H1 (cell line): ENCODE data around the gene UFC1. TPM values are rescaled to one million over a fixed set of nuclear protein-coding genes. Genes with fewer than 3 reads are reported as not detected.

Source experiments
- CTCF ChIA-PET: fragments of 300-600 bp; sonication (Branson Sonifier 250); formaldehyde crosslinking; loops from one replicate; lab custom pipeline; 2021; ENCODE audit not compliant: partially characterized antibody; lab: Charles Lee
- POLR2A ChIA-PET: fragments of 300-600 bp; sonication (Branson Sonifier 250); formaldehyde crosslinking; loops from one replicate; lab custom pipeline; 2021; ENCODE audit warnings: inconsistent platforms; ENCODE audit not compliant: partially characterized antibody; lab: Charles Lee
- DNase-seq, 2 experiments: peaks; one replicate each; pipeline versions ENCODE4 v3.0.0 to v3.0.0-alpha.2; 2010 to 2022; ENCODE audit warnings: low spot score in 2 of 2, low read depth in 1 of 2, mixed read lengths in 1 of 2
- FAIRE-seq: peaks from 2 replicates; lab custom pipeline; 2011; peaks lifted over from hg19 to GRCh38; lab: Jason Lieb, UNC
- H2AFZ ChIP-seq: 2 replicates; pipeline ENCODE4 v1.8.1; 2012; ENCODE audit warnings: low read length, inconsistent platforms
- H2AK5ac ChIP-seq: 2 replicates; pipeline ENCODE4 v1.6.1; 2013; ENCODE audit warnings: low read depth, low read length
- H2BK120ac ChIP-seq: replicated peaks from 2 replicates; pipeline ENCODE3; 2013; ENCODE audit warnings: low read depth, low read length, inconsistent platforms
- H2BK12ac ChIP-seq: 2 replicates; pipeline ENCODE4 v1.6.1; 2013; ENCODE audit warnings: low read depth, low read length
- H2BK15ac ChIP-seq: 2 replicates; pipeline ENCODE4 v1.6.1; 2013; ENCODE audit warnings: low read length
- H2BK20ac ChIP-seq: 2 replicates; pipeline ENCODE4 v1.6.1; 2013; ENCODE audit warnings: low read length
- H2BK5ac ChIP-seq: 2 replicates; pipeline ENCODE4 v1.6.1; 2013; ENCODE audit warnings: low read depth, low read length
- H3K14ac ChIP-seq: 2 replicates; pipeline ENCODE4 v1.6.1; 2013; ENCODE audit warnings: inconsistent platforms; ENCODE audit not compliant: insufficient read length
- H3K18ac ChIP-seq: 2 replicates; pipeline ENCODE4 v1.6.1; 2013; ENCODE audit warnings: low read length; ENCODE audit errors: extremely low read depth
- H3K23ac ChIP-seq: 2 replicates; pipeline ENCODE4 v1.6.1; 2013; ENCODE audit warnings: inconsistent platforms; ENCODE audit not compliant: insufficient read length
- H3K23me2 ChIP-seq: 2 replicates; pipeline ENCODE4 v1.6.1; 2013; ENCODE audit warnings: low read depth, low read length
- H3K27ac ChIP-seq: 2 replicates; pipeline ENCODE4 v1.6.1; 2011; ENCODE audit warnings: low read depth, low read length, inconsistent platforms
- H3K27me3 ChIP-seq, 4 experiments: replicated peaks in 1 of 4; 1 replicate in 1 of 4; 2 replicates in 3 of 4; pipeline versions ENCODE4 v1.6.1 to v1.8.1; 2011 to 2013; ENCODE audit warnings: low read length in 3 of 4, mild to moderate bottlenecking in 3 of 4, inconsistent platforms in 2 of 4, mixed read lengths in 2 of 4, moderate library complexity in 1 of 4; ENCODE audit not compliant: control insufficient read depth in 3 of 4, insufficient read depth in 3 of 4; ENCODE audit errors: extremely low read depth in 1 of 4
- H3K36me3 ChIP-seq, 4 experiments: 2 replicates each; pipeline versions ENCODE4 v1.6.1 to v1.8.1; 2011 to 2013; ENCODE audit warnings: mild to moderate bottlenecking in 4 of 4, low read length in 3 of 4, moderate library complexity in 2 of 4, control low read depth in 1 of 4, inconsistent platforms in 1 of 4; ENCODE audit not compliant: insufficient read depth in 4 of 4, control insufficient read depth in 2 of 4
- H3K4ac ChIP-seq: replicated peaks from 2 replicates; pipeline ENCODE3; 2013; ENCODE audit warnings: low read length, low read depth, mixed read lengths, inconsistent platforms; ENCODE audit not compliant: insufficient read length
- H3K4me1 ChIP-seq, 4 experiments: replicated peaks in 1 of 4; 1 replicate in 1 of 4; 2 replicates in 3 of 4; pipeline versions ENCODE4 v1.6.1 to v1.8.1; 2011 to 2013; ENCODE audit warnings: low read length in 3 of 4, inconsistent platforms in 2 of 4, mixed read lengths in 1 of 4; ENCODE audit not compliant: insufficient read depth in 4 of 4, control insufficient read depth in 3 of 4
- H3K4me2 ChIP-seq, 2 experiments: 2 replicates each; pipeline versions ENCODE4 v1.6.1 to v1.8.1; 2011 to 2013; ENCODE audit warnings: low read depth in 2 of 2, low read length in 2 of 2, control low read depth in 1 of 2, inconsistent platforms in 1 of 2, mild to moderate bottlenecking in 1 of 2; ENCODE audit not compliant: insufficient read depth in 1 of 2
- H3K4me3 ChIP-seq, 4 experiments: fragments of 200-600, 300-600 bp in 1 of 4; sonication (generic), shearing (Covaris generic), sonication (Bioruptor Twin) in 1 of 4; 2 replicates each; pipeline versions ENCODE4 v1.5.1 to v1.8.1; 2011 to 2016; ENCODE audit warnings: low read length in 4 of 4, low read depth in 3 of 4, control low read depth in 2 of 4, inconsistent platforms in 2 of 4, mild to moderate bottlenecking in 2 of 4, mixed read lengths in 1 of 4, moderate library complexity in 1 of 4; ENCODE audit not compliant: insufficient read depth in 2 of 4; ENCODE audit errors: extremely low read depth in 1 of 4
- H3K56ac ChIP-seq: replicated peaks from 2 replicates; pipeline ENCODE3; 2013; ENCODE audit warnings: low read depth, mild to moderate bottlenecking, mixed read lengths, low read length, inconsistent platforms; ENCODE audit not compliant: insufficient read length
- H3K79me1 ChIP-seq: 2 replicates; pipeline ENCODE4 v1.6.1; 2013; ENCODE audit warnings: low read depth, low read length, control low read depth
- H3K79me2 ChIP-seq, 2 experiments: 2 replicates each; pipeline versions ENCODE4 v1.6.1 to v1.8.1; 2012 to 2013; ENCODE audit warnings: low read length in 2 of 2, mild to moderate bottlenecking in 2 of 2, inconsistent platforms in 1 of 2; ENCODE audit not compliant: insufficient read depth in 2 of 2, control insufficient read depth in 1 of 2
- H3K9ac ChIP-seq, 4 experiments: replicated peaks in 1 of 4; 1 replicate in 1 of 4; 2 replicates in 3 of 4; pipeline versions ENCODE4 v1.6.1 to v1.8.1; 2011 to 2013; ENCODE audit warnings: low read depth in 3 of 4, low read length in 3 of 4, control low read depth in 2 of 4, mild to moderate bottlenecking in 2 of 4, moderate library complexity in 2 of 4, inconsistent platforms in 1 of 4; ENCODE audit errors: extremely low read depth in 1 of 4
- H3K9me3 ChIP-seq, 2 experiments: 2 replicates each; pipeline versions ENCODE4 v1.6.1 to v1.8.1; 2012 to 2013; ENCODE audit warnings: mild to moderate bottlenecking in 2 of 2, moderate library complexity in 2 of 2, control low read depth in 1 of 2, inconsistent platforms in 1 of 2, low read depth in 1 of 2, low read length in 1 of 2, mixed read lengths in 1 of 2; ENCODE audit not compliant: insufficient read depth in 2 of 2
- H4K20me1 ChIP-seq, 2 experiments: replicated peaks in 1 of 2; 2 replicates each; pipeline versions ENCODE3 to v1.8.1; 2011 to 2013; ENCODE audit warnings: inconsistent platforms in 2 of 2, low read length in 2 of 2, mild to moderate bottlenecking in 1 of 2; ENCODE audit not compliant: insufficient read depth in 2 of 2, control insufficient read depth in 1 of 2
- H4K5ac ChIP-seq: 2 replicates; pipeline ENCODE4 v1.6.1; 2013; ENCODE audit warnings: low read length, low read depth, mixed read lengths, inconsistent platforms; ENCODE audit not compliant: insufficient read length
- H4K8ac ChIP-seq: 2 replicates; pipeline ENCODE4 v1.8.0; 2013; ENCODE audit warnings: mild to moderate bottlenecking, moderate library complexity, low read length, inconsistent platforms; ENCODE audit not compliant: insufficient read depth; ENCODE audit errors: extremely low read depth
- H4K91ac ChIP-seq: replicated peaks from 2 replicates; pipeline ENCODE3; 2013; ENCODE audit warnings: low read length, mixed read lengths, inconsistent platforms; ENCODE audit not compliant: insufficient read length
- BACH1 ChIP-seq: IDR thresholded peaks from 2 replicates; pipeline ENCODE4 v1.6.1; 2012; ENCODE audit warnings: low read length, improper control_type of control experiment
- BRCA1 ChIP-seq: IDR thresholded peaks from 2 replicates; pipeline ENCODE4 v1.6.1; 2012; ENCODE audit warnings: low read depth, low read length, improper control_type of control experiment
- TBP ChIP-seq: IDR thresholded peaks from 2 replicates; pipeline ENCODE4 v1.6.1; 2011; ENCODE audit warnings: low read depth, low read length, improper control_type of control experiment
- WGBS, 2 experiments: shearing (Covaris generic) in 1 of 2; methylation state at CpG; one replicate each; pipeline versions ENCODE4 v1.1.6 to v1.1.7; 2013 to 2015; ENCODE audit warnings: low lambda C conversion rate in 2 of 2, mixed read lengths in 2 of 2, inconsistent platforms in 1 of 2, low coverage in 1 of 2, missing lambda C conversion rate in 1 of 2; ENCODE audit not compliant: insufficient replicate concordance in 2 of 2, insufficient coverage in 1 of 2, insufficient read length in 1 of 2; ENCODE audit errors: extremely low coverage in 1 of 2, missing lambda C conversion rate in 1 of 2; 5-methylcytosine and 5-hydroxymethylcytosine counted together
- polyA plus RNA-seq, 7 experiments: library from polyadenylated mRNA; depleted of rRNA in 3 of 7; stranded (reverse) in 5 of 7; unstranded in 2 of 7; fragments of >200 nt in 5 of 7; fragments of 200-250 nt in 2 of 7; gene quantifications; 1 replicate in 5 of 7; 2 replicates in 1 of 7; 4 replicates in 1 of 7; pipeline versions ENCODE4 v1.2.1 to v1.2.3, GENCODE V29; 2011 to 2013; ENCODE audit warnings: missing spikeins in 2 of 7, mixed read lengths in 2 of 7
- total RNA-seq: library from RNA; stranded (reverse); fragmentation: NEBNext Ultra II Directional; extraction: Animal tissue kit (Norgen Biotek cat#: 25700); gene quantifications from 2 replicates; pipeline ENCODE4 v1.2.1, GENCODE V29; 2021

UFC1 gene
- total and polyA plus RNA-seq, 2 of the 8 experiments (the other 6 are each of a cell fraction or from before 2014, with no cell fraction given) = 67.8 to 102 TPM

- Histone ChIP-seq H3K4me1 (peaks cover 4 to 10% (median 5%) of the 10 kb centered on the region in 4 experiments; a peak in 6 of 7 replicates), H3K56ac (no peak overlapping the region), H3K9me3 (no peaks in the 10 kb centered on the region), H4K20me1 (peaks cover 0 to 6% of the 10 kb centered on the region in 2 experiments), H3K23ac (no peak overlapping the region), H3K4me2 (no peak overlapping the region), H2BK15ac (no peak overlapping the region), H2AK5ac (no peak overlapping the region), H2BK20ac (no peak overlapping the region), H2BK120ac (no peak overlapping the region), H3K14ac (no peak overlapping the region), H3K18ac (no peak overlapping the region), H3K36me3 (peaks cover 0 to 7% (median 3%) of the 10 kb centered on the region in 4 experiments; a peak in 3 of 8 replicates), H3K23me2 (peaks cover 12% of the 10 kb centered on the region), H4K8ac (no peak overlapping the region), H3K4ac (no peak overlapping the region), H3K79me1 (peaks cover 15% of the 10 kb centered on the region), H3K79me2 (peaks cover 4 to 71% of the 10 kb centered on the region in 2 experiments; a peak in 3 of 4 replicates), H4K91ac (no peak overlapping the region), H2BK5ac (no peak overlapping the region), H3K4me3 (no peak overlapping the region), H3K27ac (no peak overlapping the region), H3K9ac (peak overlapping the region in 1 of 4 experiments; percentile 17; a peak in 1 of 7 replicates), H3K27me3 (no peaks in the 10 kb centered on the region), H4K5ac (no peak overlapping the region), H2BK12ac (no peak overlapping the region), H2AFZ (no peak overlapping the region)
- 96% methylated on average over 12 of the region's 12 CpGs; no CpG with 5 or more reads in 1 of the 2 experiments for WGBS, 2 experiments
- ChIA-PET CTCF (interaction anchor here (5.0 kb wide), 1 partner anchor 17 kb away, joined by 33 read pairs; the partner anchor contains the start of gene KLHDC9), POLR2A (interaction anchor here (1.4 to 1.6 kb wide), 2 partner anchors 14 to 40 kb away, joined by 3 to 4 read pairs; no protein-coding TSS in a partner anchor)
- DNase-seq (no peak), FAIRE-seq (no peak)
- TF ChIP-seq BRCA1 = no peak
- TF ChIP-seq BACH1 = no peak
- TF ChIP-seq TBP = no peak
Measured at GRCh38 chr1:161115132-161115711, 38.6 kb upstream of the UFC1 start.
